ENCODE results near the gene TMEM205.

The TMEM205 gene

DNA sequence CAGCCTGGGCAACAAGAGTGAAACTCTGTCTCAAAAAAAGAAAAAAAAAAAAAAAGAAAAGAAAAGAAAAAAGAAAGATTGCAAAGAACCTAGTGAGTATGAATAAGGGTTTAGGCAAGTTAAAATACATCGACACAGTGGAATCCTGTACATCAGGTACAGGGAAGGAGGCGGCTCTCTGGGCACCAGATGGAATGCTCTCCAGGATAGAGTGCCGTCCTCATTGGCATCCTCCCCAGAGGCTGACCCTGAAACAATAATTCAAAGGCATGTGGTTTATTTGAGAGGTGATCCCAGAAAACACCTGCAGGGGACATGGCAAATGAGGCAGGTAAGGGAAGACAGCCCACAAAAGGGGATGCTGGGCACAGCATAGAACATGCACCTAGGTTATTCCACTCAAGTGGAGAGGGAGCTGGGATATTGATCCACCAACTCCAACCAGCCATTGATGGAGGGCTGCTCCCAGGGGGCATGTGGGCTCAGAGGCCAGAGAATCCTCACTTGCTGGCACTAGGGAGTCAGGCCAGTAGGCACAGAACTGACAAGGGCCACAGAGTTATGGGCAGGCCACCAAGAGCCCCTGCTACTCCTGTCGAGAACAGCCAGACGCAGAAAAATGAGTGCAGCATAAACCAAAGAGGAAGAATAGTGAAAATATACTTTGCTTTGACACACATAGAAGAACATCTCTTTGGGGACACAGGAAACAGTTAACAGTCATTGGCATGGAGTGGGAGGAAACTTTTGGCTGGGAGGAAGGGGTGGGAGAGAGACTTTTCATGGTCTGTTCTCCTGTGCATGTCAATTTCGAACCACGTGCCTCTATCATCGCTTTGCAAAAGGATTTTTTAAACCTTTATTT, 45.9 kb downstream of the TMEM205 start:
- H3F3A ChIP-seq (ENCODE audit: insufficient read depth, low read length), result no peaks in the 10 kb centered on the region
- no peaks in the 10 kb centered on the region for H3K9me2 ChIP-seq (ENCODE audit: low read depth, low read length)
- H3K79me2 ChIP-seq (ENCODE audit: insufficient read depth, low read length), result no peaks in the 10 kb centered on the region
- H2AFZ ChIP-seq (ENCODE audit: low read length), result no peak overlapping the region
- H3K4me1 ChIP-seq (ENCODE audit: insufficient read depth, low read length, severe bottlenecking), result no peaks in the 10 kb centered on the region
- no peaks in the 10 kb centered on the region for H3K36me3 ChIP-seq (ENCODE audit: insufficient read depth, low read length)
- no peak overlapping the region for H3K4me2 ChIP-seq (ENCODE audit: low read length)
- no peak overlapping the region for H3K9ac ChIP-seq (ENCODE audit: low read length)
- H4K20me1 ChIP-seq (ENCODE audit: insufficient read depth, low read length), result no peaks in the 10 kb centered on the region
- H3K4me3 ChIP-seq (ENCODE audit: low read depth, low read length, poor library complexity, severe bottlenecking), result no peak overlapping the region
- TF ChIP-seq, protein P1, sequence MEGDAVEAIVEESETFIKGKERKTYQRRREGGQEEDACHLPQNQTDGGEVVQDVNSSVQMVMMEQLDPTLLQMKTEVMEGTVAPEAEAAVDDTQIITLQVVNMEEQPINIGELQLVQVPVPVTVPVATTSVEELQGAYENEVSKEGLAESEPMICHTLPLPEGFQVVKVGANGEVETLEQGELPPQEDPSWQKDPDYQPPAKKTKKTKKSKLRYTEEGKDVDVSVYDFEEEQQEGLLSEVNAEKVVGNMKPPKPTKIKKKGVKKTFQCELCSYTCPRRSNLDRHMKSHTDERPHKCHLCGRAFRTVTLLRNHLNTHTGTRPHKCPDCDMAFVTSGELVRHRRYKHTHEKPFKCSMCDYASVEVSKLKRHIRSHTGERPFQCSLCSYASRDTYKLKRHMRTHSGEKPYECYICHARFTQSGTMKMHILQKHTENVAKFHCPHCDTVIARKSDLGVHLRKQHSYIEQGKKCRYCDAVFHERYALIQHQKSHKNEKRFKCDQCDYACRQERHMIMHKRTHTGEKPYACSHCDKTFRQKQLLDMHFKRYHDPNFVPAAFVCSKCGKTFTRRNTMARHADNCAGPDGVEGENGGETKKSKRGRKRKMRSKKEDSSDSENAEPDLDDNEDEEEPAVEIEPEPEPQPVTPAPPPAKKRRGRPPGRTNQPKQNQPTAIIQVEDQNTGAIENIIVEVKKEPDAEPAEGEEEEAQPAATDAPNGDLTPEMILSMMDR (IDR thresholded peaks at IDR 0.05; ENCODE audit: low read length), result no peak
- TF ChIP-seq EZH2 (IDR thresholded peaks at IDR 0.05; ENCODE audit: borderline replicate concordance, low read length), result no peak
- no peaks in the 10 kb centered on the region; the same call in 1 of the 2 replicates for H3K27me3 ChIP-seq (ENCODE audit: insufficient read depth, low read length)
- H3K9me3 ChIP-seq (ENCODE audit: low read length), result no peaks in the 10 kb centered on the region
- no peak overlapping the region for H3K27ac ChIP-seq (ENCODE audit: low read depth, low read length, poor library complexity, severe bottlenecking)

DNA sequence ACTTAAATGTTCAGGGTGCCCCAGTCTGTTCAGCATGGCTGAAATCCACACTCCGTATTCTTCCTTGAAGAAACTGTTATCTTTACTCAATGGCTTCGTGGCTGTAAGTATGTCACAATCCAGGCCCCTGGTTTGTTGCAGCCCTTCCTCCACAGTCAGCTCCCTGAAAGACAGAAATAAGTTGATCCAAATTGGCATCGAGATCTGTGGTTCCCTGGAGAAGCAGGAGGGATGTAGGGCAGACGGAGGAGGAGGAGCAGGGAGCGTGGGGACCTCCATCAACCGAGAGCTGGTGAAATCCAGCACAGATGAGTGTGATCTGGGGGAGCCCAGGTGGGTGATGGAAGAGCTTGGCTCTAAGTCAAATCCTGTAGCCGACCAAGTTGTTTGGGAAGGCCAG, 49.8 kb downstream of the TMEM205 start:
- TF ChIP-seq, protein P1 (IDR thresholded peaks at IDR 0.05; ENCODE audit: low read length), result no peak
- no peak for TF ChIP-seq EZH2 (IDR thresholded peaks at IDR 0.05; ENCODE audit: borderline replicate concordance, low read length)
- no peaks in the 10 kb centered on the region for H3F3A ChIP-seq (ENCODE audit: insufficient read depth, low read length)
- no peaks in the 10 kb centered on the region for H3K9me3 ChIP-seq (ENCODE audit: low read length)
- no peak overlapping the region for H3K27ac ChIP-seq (ENCODE audit: low read depth, low read length, poor library complexity, severe bottlenecking)
- H3K9ac ChIP-seq (ENCODE audit: low read length), result no peak overlapping the region
- H3K4me2 ChIP-seq (ENCODE audit: low read length), result no peak overlapping the region
- H2AFZ ChIP-seq (ENCODE audit: low read length), result no peak overlapping the region
- no peaks in the 10 kb centered on the region for H3K79me2 ChIP-seq (ENCODE audit: insufficient read depth, low read length)
- no peaks in the 10 kb centered on the region; the same call in 1 of the 2 replicates for H3K27me3 ChIP-seq (ENCODE audit: insufficient read depth, low read length)
- peaks cover 5% of the 10 kb centered on the region for H3K4me1 ChIP-seq (ENCODE audit: insufficient read depth, low read length, severe bottlenecking)
- no peak overlapping the region for H3K4me3 ChIP-seq (ENCODE audit: low read depth, low read length, poor library complexity, severe bottlenecking)
- no peaks in the 10 kb centered on the region for H3K9me2 ChIP-seq (ENCODE audit: low read depth, low read length)
- H3K36me3 ChIP-seq (ENCODE audit: insufficient read depth, low read length), result no peaks in the 10 kb centered on the region
- no peaks in the 10 kb centered on the region for H4K20me1 ChIP-seq (ENCODE audit: insufficient read depth, low read length)

DNA sequence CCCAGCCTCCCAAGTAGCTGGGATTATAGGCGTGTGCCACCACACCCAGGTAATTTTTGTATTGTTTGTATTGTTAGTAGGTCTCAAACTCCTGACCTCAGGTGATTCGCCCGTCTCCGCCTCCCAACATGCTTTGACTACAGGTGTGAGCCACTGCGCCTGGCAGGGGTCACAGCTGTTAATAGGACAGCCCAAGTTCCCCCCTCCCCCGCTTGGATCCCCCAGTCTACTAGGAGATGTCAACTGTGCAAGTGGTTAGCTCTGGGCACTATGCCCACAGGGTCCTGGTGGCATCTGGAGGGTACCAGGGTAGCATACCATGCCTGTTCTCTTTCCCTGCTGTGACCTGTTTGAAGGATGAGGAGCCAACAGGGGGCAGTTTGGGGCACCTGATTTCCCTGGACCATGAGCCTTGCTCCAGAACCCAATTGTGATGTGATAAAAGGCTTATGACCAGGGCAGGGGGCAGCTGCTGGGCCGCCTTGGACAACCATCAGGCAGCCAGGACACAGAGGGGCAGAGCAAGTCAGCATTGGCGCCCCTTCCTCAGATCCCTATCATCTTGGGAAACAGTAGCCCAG, 50.3 kb downstream of the TMEM205 start, which contains the start of gene TSPAN16:
TSS of gene TSPAN16 (plus strand) at position 496 of the 581 bp plus-strand sequence. CDS start 138 bp downstream, outside the sequence.
- H3K9me2 ChIP-seq (ENCODE audit: low read depth, low read length), result no peaks in the 10 kb centered on the region
- no peaks in the 10 kb centered on the region; the same call in 1 of the 2 replicates for H3K27me3 ChIP-seq (ENCODE audit: insufficient read depth, low read length)
- no peaks in the 10 kb centered on the region for H3K36me3 ChIP-seq (ENCODE audit: insufficient read depth, low read length)
- no peaks in the 10 kb centered on the region for H4K20me1 ChIP-seq (ENCODE audit: insufficient read depth, low read length)
- no peaks in the 10 kb centered on the region for H3K79me2 ChIP-seq (ENCODE audit: insufficient read depth, low read length)
- no peak within 1 kb of the TSS for H2AFZ ChIP-seq (ENCODE audit: low read length)
- no peak within 1 kb of the TSS for H3K9ac ChIP-seq (ENCODE audit: low read length)
- TF ChIP-seq, protein P1 (IDR thresholded peaks at IDR 0.05; ENCODE audit: low read length), result no peak
- no peak for TF ChIP-seq EZH2 (IDR thresholded peaks at IDR 0.05; ENCODE audit: borderline replicate concordance, low read length)
- no peak within 1 kb of the TSS for H3K4me2 ChIP-seq (ENCODE audit: low read length)
- peaks cover 5% of the 10 kb centered on the region for H3K4me1 ChIP-seq (ENCODE audit: insufficient read depth, low read length, severe bottlenecking)
- no peak within 1 kb of the TSS for H3K4me3 ChIP-seq (ENCODE audit: low read depth, low read length, poor library complexity, severe bottlenecking)
- no peaks in the 10 kb centered on the region for H3F3A ChIP-seq (ENCODE audit: insufficient read depth, low read length)
- H3K9me3 ChIP-seq (ENCODE audit: low read length), result no peaks in the 10 kb centered on the region
- H3K27ac ChIP-seq (ENCODE audit: low read depth, low read length, poor library complexity, severe bottlenecking), result no peak within 1 kb of the TSS
